ENCODE data around the gene SPATA2L. TPM values are rescaled to one million over a fixed set of nuclear protein-coding genes. Genes with fewer than 3 reads are reported as not detected.

SPATA2L gene
- total and polyA plus RNA-seq, 2 of the 13 experiments (the other 11 are each of a cell fraction or from before 2014, with no cell fraction given), result 9.1 to 20.7 TPM

- TF ChIP-seq, protein P1, sequence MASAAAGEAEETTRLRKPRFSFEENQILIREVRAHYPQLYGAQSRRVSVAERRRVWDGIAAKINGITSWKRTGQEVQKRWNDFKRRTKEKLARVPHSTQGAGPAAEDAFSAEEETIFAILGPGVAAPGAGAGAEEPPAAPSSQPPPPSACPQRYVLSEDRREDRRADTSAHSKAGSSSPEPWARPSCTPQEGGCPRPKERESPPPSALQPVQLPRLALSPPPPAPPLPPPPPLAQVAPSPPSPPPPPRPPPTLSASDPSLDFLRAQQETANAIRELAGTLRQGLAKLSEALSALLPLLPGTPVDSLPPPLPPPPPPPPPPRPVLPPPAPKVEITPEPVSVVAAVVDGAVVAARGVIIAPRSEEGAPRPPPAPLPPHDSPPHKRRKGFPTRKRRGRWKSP (CRISPR knock-in tag; IDR thresholded peaks at IDR 0.05), result peak; percentile 80
- TF ChIP-seq ARHGAP35 (CRISPR knock-in tag; IDR thresholded peaks at IDR 0.05; ENCODE audit: borderline replicate concordance) (peak; percentile 49; the same call in 1 of the 2 replicates), SRSF1 (optimal IDR thresholded peaks at IDR 0.05; ENCODE audit: low read depth, low read length) (peak; percentile 33), ZNF780A (CRISPR knock-in tag; IDR thresholded peaks at IDR 0.05) (peak; percentile 66; the same call in 1 of the 2 replicates), SYNCRIP (IDR thresholded peaks at IDR 0.05; ENCODE audit: insufficient read depth, low read depth, low read length) (no peak), SIX4 (CRISPR knock-in tag; IDR thresholded peaks at IDR 0.05) (no peak; the same call in 1 of the 2 replicates), KMT2B (CRISPR knock-in tag; IDR thresholded peaks at IDR 0.05) (peak; percentile 68), TGIF2 (CRISPR knock-in tag; IDR thresholded peaks at IDR 0.05) (0 out of 2 replicates have a peak, but pooled peaks have one; percentile 43), ZFP41 (CRISPR knock-in tag; IDR thresholded peaks at IDR 0.05; ENCODE audit: borderline replicate concordance) (no peak), CREM (IDR thresholded peaks at IDR 0.05) (no peak), CREM (CRISPR knock-in tag; IDR thresholded peaks at IDR 0.05) (no peak), BCL3 (CRISPR knock-in tag; IDR thresholded peaks at IDR 0.05) (peak; percentile 97), HNF1A (IDR thresholded peaks at IDR 0.05; ENCODE audit: low read depth) (no peak; the same call in 1 of the 2 replicates), HNF1A (CRISPR knock-in tag; IDR thresholded peaks at IDR 0.05; ENCODE audit: borderline replicate concordance) (peak; percentile 78; the same call in 1 of the 2 replicates), SMAD1 (CRISPR knock-in tag; IDR thresholded peaks at IDR 0.05; ENCODE audit: borderline replicate concordance, low read depth) (no peak; the same call in 1 of the 2 replicates), CEBPG (CRISPR knock-in tag; IDR thresholded peaks at IDR 0.05) (peak; percentile 20; the same call in 1 of the 2 replicates), THAP11 (CRISPR knock-in tag; IDR thresholded peaks at IDR 0.05) (peak; percentile 94)
- TF ChIP-seq, protein P2, sequence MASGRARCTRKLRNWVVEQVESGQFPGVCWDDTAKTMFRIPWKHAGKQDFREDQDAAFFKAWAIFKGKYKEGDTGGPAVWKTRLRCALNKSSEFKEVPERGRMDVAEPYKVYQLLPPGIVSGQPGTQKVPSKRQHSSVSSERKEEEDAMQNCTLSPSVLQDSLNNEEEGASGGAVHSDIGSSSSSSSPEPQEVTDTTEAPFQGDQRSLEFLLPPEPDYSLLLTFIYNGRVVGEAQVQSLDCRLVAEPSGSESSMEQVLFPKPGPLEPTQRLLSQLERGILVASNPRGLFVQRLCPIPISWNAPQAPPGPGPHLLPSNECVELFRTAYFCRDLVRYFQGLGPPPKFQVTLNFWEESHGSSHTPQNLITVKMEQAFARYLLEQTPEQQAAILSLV (CRISPR knock-in tag; IDR thresholded peaks at IDR 0.05; ENCODE audit: borderline replicate concordance), result peak; percentile 94; the same call in 1 of the 2 replicates
- TF ChIP-seq, protein P3, sequence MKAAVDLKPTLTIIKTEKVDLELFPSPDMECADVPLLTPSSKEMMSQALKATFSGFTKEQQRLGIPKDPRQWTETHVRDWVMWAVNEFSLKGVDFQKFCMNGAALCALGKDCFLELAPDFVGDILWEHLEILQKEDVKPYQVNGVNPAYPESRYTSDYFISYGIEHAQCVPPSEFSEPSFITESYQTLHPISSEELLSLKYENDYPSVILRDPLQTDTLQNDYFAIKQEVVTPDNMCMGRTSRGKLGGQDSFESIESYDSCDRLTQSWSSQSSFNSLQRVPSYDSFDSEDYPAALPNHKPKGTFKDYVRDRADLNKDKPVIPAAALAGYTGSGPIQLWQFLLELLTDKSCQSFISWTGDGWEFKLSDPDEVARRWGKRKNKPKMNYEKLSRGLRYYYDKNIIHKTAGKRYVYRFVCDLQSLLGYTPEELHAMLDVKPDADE (CRISPR knock-in tag; IDR thresholded peaks at IDR 0.05), result peak; percentile 47; the same call in 1 of the 2 replicates
Measured at GRCh38 chr16:89720813-89721545, 19.5 kb upstream of the SPATA2L start, which contains the start of the genes VPS9D1 and ZNF276 (continued).
